ENCODE results near the gene ADIPOR2.

GRCh38 chr12:1657688-1658087, 33.2 kb upstream of the ADIPOR2 start:
- TF ChIP-seq CTCF (IDR thresholded peaks at IDR 0.05): no peak
- TF ChIP-seq EZH2phosphoT487 (IDR thresholded peaks at IDR 0.05): no peak

All from neural progenitor cell (in vitro differentiated cells).